BJ (cell line): ENCODE measurements around the gene SLC34A1. TPM values are rescaled to one million over a fixed set of nuclear protein-coding genes. Genes with fewer than 3 reads are reported as not detected.
A peak's percentile ranks its signal among the peaks of the same experiment; 100 is the strongest.

Experiments
- CTCF ChIA-PET: fragments of 350-600 bp; formaldehyde crosslinking; extraction: SDS; loops from one replicate; lab custom pipeline; 2021; ENCODE audit warnings: antibody characterized with exemption, inconsistent platforms; lab: Yijun Ruan, JAX
- POLR2A ChIA-PET: fragments of 300-600 bp; sonication (Branson Sonifier 250); formaldehyde crosslinking; extraction: SDS; loops from one replicate; lab custom pipeline; 2021; ENCODE audit warnings: antibody characterized with exemption; lab: Charles Lee
- DNase-seq: peaks from one replicate; pipeline ENCODE4 v3.0.0-alpha.2; 2011; ENCODE audit warnings: low read depth
- H3K27me3 ChIP-seq: 2 replicates; pipeline ENCODE4 v1.6.0; 2011; ENCODE audit warnings: low read length; ENCODE audit not compliant: control insufficient read depth, insufficient read depth
- H3K36me3 ChIP-seq: 2 replicates; pipeline ENCODE4 v1.5.1; 2011; ENCODE audit warnings: low read length; ENCODE audit not compliant: control insufficient read depth, insufficient read depth
- H3K4me3 ChIP-seq: 2 replicates; pipeline ENCODE4 v1.5.1; 2011; ENCODE audit warnings: low read depth, mild to moderate bottlenecking, control low read depth, low read length
- polyA plus RNA-seq: library from polyadenylated mRNA; depleted of rRNA; stranded (reverse); fragments of >200 nt; gene quantifications from 2 replicates; pipeline ENCODE4 v1.2.3, GENCODE V29; 2011
- TF ChIP-seq, protein P1 (sequence below): IDR thresholded peaks from 2 replicates; pipeline ENCODE4 v1.5.1; 2011; ENCODE audit warnings: low read depth, mild to moderate bottlenecking, control low read depth, inconsistent platforms, low read length, moderate library complexity; ENCODE audit not compliant: insufficient read depth

The SLC34A1 gene
- polyA plus RNA-seq, 1 experiment = not detected

DNA sequence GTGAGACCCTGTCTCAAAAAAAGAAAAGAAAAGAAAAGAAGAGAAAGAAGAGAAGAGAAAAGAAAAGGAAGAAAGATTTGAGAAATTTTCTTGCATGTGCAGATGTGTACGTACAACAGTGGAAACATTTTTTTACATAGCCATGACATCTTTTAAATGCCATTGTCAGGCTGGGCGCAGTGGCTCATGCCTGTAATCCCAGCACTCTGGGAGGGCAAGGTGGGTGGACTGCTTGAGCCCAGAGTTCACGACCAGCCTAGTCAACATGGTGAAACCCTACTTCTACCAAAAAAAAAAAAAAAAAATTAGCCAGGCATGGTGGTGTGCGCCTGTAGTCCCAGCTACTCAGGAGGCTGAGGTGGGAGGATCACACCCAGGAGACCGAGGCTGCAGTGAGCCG is 39.3 kb upstream of the SLC34A1 start:
- POLR2A ChIA-PET = no interaction called here
- Histone ChIP-seq H3K36me3 (peaks cover 5% of the 10 kb centered on the region), H3K4me3 (no peak overlapping the region), H3K27me3 (no peaks in the 10 kb centered on the region)
- TF ChIP-seq, protein P1, sequence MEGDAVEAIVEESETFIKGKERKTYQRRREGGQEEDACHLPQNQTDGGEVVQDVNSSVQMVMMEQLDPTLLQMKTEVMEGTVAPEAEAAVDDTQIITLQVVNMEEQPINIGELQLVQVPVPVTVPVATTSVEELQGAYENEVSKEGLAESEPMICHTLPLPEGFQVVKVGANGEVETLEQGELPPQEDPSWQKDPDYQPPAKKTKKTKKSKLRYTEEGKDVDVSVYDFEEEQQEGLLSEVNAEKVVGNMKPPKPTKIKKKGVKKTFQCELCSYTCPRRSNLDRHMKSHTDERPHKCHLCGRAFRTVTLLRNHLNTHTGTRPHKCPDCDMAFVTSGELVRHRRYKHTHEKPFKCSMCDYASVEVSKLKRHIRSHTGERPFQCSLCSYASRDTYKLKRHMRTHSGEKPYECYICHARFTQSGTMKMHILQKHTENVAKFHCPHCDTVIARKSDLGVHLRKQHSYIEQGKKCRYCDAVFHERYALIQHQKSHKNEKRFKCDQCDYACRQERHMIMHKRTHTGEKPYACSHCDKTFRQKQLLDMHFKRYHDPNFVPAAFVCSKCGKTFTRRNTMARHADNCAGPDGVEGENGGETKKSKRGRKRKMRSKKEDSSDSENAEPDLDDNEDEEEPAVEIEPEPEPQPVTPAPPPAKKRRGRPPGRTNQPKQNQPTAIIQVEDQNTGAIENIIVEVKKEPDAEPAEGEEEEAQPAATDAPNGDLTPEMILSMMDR = no peak
- CTCF ChIA-PET = interaction anchor here (0.7 kb wide), 1 partner anchor 46 kb away, joined by 3 read pairs; no protein-coding TSS in a partner anchor
- no peak for DNase-seq

DNA sequence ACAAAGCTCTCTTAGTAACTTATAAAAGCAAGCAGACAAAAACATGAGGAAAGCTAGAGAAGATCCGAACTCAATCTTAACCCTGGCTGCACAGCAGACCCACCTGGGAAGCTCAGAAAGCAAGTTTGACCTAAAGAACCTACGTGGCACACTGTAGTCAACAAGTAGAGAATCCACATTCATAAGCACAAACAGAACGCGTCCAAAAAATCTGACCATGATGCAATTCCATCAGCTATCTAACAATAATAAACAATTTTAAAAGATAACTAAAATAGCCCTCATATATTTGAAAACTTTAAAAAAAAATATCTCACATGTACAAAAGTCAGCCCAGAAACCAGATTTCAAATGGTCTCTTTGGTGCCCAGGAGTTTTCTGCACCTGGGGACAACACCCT is 37.4 kb upstream of the SLC34A1 start:
- POLR2A ChIA-PET = interaction anchor here (0.5 kb wide), 1 partner anchor 17 kb away, joined by 15 read pairs; no protein-coding TSS in a partner anchor
- CTCF ChIA-PET = interaction anchor here (0.9 to 1.6 kb wide), 2 partner anchors 37 to 44 kb away, joined by 3 to 4 read pairs; no protein-coding TSS in a partner anchor
- no peak for DNase-seq
- Histone ChIP-seq H3K36me3 (peaks cover 5% of the 10 kb centered on the region), H3K4me3 (no peak overlapping the region), H3K27me3 (no peaks in the 10 kb centered on the region)
- TF ChIP-seq, protein P1 = no peak

DNA sequence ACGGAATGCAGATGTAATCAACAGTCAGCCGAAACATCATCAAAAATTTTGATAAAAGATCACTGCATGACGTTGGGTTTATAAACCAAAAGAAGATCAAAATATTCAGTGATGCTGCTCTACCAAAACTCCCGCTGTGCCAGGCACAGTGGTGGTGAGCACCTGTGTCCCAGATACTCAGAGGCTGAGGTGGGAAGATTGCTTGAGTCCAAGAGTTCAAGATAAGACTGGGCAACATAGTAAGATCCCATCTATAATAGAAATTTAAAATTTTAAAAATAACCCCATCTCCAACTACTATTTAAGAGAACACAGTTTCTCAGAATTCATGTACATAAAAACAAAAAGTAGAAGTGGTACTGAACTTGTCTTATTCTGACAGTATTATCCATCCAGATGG is 36.5 kb upstream of the SLC34A1 start:
- peaks cover 5% of the 10 kb centered on the region for H3K36me3 ChIP-seq
- ChIA-PET POLR2A (no interaction called here), CTCF (interaction anchor here (1.6 kb wide), 1 partner anchor 43 kb away, joined by 4 read pairs; no protein-coding TSS in a partner anchor)
- H3K4me3 ChIP-seq = no peak overlapping the region
- DNase-seq = no peak
- H3K27me3 ChIP-seq = no peaks in the 10 kb centered on the region
- TF ChIP-seq, protein P1 = no peak

- CTCF ChIA-PET = interaction anchor here (0.7 kb wide), 1 partner anchor 18 kb away, joined by 3 read pairs; no protein-coding TSS in a partner anchor
- Histone ChIP-seq H3K4me3 (no peak overlapping the region), H3K36me3 (peaks cover 5% of the 10 kb centered on the region), H3K27me3 (no peaks in the 10 kb centered on the region)
- POLR2A ChIA-PET = no interaction called here
- no peak for DNase-seq
- TF ChIP-seq, protein P1 = no peak
Observed at GRCh38 chr5:177349362-177349647, 34.9 kb upstream of the SLC34A1 start.

DNA sequence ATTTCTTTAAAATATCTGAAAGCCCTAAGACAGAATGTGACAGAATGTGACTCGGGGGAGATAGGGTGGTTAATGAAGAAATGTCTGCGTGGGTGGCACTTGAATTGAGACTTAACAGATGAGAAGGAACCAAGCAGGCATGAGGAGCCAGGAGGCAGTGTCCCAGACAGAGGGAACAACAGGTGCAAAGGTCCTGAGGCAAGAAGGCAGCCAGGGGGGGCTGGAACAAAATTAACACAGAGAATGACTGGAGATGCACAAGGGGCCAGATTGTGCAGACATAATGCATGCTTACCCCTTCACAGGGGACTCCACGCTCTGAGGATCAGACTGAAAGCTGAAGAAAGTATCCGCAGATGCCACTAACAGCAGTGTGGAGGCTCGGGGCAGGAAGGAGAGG is 34.5 kb upstream of the SLC34A1 start:
- CTCF ChIA-PET = interaction anchor here (0.6 to 1.2 kb wide), 3 partner anchors 13 to 103 kb away, joined by 3 to 4 read pairs (median 3); no protein-coding TSS in a partner anchor
- POLR2A ChIA-PET = no interaction called here
- DNase-seq = no peak
- no peaks in the 10 kb centered on the region for H3K27me3 ChIP-seq
- H3K36me3 ChIP-seq = peaks cover 5% of the 10 kb centered on the region
- H3K4me3 ChIP-seq = peak overlapping the region; percentile 98; the same call in 1 of the 2 replicates
- TF ChIP-seq, protein P1 = no peak
